D341Med (cell line): ENCODE data around the gene AADACL3.

Source experiments
- DNase-seq: peaks from one replicate; pipeline ENCODE4 v3.0.0; 2012; ENCODE audit warnings: low spot score

The AADACL3 gene

DNA sequence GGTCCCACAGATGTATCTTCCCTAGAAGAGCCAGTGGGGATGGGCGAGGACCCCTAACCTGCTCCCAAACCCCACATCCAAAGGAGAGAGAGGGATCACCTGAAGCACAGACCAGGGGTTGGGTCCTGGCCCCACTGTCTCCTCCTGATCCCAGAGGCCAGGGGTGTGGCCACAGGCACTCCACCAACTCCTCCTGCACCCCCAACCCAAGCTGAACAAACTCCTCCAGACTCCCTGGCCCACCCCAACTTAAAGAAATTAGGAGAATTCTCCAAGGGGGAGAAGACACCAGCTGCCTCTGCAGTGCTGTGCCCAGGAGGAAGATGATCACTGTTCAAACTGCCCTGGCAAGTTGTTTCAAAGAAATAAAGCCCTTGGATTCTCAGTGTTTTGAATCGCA lies 53.1 kb downstream of the AADACL3 start:
- DNase-seq, result no peak

DNA sequence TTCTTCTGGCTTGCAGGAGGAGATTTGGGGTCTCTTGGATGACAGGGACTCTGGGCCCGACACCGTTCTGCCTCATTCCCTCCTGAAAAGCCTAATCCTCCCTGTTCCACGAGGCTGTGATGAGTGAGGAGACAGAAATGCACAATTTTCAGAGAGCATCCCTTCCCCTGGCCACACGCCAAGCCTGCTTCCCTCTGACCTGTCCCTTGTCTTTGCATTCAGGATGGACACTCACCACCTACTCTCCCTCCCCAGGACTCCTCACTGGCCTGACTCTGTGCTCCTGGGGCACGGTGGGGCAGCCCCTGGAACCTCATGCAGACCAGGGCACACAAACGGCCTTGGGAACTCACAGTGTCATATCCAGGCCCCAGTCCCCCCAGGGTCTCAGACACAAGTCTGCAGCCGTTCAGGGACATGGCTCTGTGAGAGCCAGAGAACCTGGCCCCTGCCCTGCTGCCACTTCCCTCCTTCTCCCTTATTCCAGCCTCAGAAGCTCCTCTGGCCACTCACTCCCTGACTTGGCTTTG lies 54.1 kb downstream of the AADACL3 start:
- no peak for DNase-seq

DNA sequence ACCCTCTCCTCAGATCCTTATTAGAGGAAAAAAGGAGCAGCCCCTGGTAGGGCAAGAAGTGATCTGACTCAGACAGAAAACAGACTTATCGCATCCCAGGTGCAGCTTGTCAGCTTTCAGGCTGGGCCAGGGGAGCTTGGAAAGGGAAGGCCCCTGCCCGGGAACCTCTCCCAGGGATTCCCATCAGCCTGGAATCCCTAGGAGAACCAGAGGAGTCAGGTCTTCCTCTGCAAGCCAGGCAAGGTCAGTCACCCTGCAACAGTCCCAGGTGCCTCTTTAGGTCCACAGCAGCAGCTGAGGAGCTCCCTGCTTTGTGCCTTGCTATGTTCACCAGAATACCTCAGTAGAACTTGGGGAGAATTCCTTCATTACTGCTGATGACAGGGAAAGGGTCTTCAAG lies 54.7 kb downstream of the AADACL3 start:
- no peak for DNase-seq

DNA sequence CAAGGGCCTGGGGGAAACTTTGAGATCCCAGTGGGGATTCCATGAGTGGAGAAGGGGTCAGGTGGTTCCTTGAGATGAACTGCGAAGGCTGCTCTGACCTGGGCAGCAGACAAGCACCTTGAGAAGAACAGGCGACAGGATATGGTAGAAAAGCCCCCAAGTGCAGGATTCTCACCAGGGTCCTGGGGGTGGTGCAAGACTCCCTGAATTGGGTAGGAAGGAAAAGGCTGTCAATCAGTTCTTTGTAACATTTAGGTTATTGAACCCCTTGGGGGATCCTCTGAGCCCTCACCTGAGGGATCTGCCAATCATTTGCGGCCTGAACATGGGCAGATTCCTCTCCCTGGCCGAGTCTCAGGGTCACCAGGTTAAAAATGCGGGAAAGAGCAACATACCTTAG lies 55.3 kb downstream of the AADACL3 start:
- DNase-seq, result no peak

DNA sequence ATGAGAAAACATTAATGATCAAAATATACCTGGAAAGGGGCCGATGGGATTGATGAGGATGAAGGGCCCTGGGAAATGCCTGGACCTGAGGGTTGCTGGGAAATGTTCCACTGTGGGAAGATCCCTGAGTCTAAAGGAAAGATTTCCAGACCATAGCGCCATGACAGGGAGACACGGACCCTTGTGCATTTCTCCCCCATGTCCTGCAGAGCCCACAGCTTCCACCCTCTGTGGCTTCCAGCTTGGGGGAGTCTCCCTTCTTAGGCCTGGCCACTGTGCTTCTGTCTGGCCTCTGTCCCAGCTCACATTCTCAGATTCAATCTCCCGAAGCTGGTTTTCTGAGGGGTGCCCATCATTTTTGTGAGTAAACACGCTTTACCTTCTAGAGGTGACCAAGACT lies 56.6 kb downstream of the AADACL3 start:
- no peak for DNase-seq

DNA sequence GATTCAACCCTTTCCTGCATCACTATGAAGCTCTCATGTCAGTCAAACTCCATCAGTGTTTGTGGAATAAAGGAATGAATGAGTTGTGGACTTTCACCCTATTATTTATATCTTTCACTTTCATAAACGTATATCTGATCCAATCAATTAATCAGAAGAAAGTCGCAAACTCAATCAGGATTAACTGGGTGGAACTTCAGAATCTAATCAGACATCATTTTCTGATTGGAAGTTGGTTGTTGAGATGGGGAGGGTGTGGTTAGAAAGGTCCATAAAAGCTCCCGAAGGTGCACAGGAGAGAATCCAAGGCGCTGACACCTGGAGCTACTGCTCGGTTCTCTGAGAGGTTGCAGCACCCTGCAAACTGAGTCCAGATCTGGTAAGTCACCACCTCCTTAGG lies 57.5 kb downstream of the AADACL3 start, which contains the start of gene PRAMEF12:
PRAMEF12 (plus strand) TSS at position 301 of the 400 bp plus-strand sequence. CDS start 1,130 bp downstream, outside the sequence.
- DNase-seq, result no peak

DNA sequence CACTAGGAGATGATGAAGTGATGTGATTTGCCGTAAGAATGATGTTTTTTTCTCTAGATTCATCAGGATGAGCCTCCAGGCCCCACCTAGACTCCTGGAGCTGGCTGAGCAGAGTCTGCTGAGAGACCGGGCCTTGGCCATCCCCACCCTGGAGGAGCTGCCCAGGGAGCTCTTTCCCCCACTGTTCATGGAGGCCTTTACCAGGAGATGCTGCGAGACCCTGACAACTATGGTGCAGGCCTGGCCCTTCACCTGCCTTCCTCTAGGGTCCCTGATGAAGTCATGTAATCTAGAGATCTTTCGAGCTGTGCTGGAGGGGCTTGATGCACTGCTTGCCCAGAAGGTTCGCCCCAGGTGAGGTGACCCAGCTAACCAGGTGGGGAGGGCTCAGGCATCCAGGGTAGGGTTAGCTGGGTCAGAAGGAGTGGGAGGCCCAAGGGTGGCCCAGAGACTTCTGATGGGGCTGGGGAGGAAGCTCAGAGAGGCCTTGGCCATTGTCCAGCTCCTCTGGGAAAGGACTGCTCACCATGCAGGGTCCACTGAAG lies 59.0 kb downstream of the AADACL3 start:
- DNase-seq, result no peak

DNA sequence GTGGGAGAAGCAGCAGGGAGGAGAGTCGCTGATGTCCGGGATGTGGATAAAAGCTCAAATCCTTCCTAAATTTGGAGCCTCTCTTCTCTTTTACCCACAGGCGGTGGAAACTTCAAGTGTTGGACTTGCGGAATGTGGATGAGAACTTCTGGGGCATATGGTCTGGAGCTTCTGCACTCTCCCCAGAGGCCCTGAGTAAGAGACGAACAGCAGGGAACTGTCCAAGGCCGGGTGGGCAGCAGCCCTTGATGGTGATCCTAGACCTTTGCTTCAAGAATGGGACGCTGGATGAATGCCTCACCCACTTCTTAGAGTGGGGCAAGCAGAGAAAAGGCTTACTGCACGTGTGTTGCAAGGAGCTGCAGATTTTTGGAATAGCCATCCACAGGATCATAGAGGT lies 59.5 kb downstream of the AADACL3 start:
- no peak for DNase-seq

DNA sequence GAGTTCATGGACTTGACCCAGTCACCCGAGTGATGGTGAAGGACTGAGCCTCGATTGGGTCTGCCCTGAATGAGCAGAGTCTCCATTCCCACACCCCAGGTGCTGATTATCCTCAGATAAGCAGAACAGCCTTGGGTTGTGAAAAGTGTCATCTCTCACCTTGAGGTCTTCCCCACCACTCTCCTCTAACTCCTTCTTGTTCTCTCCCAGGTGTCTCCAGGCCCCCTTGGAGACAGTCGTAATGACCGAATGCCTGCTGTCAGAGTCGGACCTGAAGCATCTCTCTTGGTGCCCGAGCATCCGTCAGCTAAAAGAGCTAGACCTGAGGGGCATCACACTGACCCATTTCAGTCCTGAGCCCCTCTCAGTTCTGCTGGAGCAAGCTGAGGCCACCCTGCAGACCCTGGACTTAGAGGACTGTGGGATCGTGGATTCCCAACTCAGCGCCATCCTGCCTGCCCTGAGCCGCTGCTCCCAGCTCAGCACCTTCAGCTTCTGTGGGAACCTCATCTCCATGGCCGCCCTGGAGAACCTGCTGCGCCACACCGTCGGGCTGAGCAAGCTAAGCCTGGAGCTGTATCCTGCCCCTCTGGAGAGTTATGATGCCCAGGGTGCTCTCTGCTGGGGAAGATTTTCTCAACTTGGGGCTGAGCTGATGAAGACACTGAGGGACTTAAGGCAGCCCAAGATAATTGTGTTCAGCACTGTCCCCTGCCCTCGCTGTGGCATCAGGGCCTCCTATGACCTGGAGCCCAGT lies 61.1 kb downstream of the AADACL3 start:
- DNase-seq, result no peak
